Coronary artery (tissue), 2 donors: ENCODE data around the gene AFF2.

Experiments used
- DNase-seq: peaks from one replicate; pipeline ENCODE4 v3.0.0-alpha.2; 2017; ENCODE audit warnings: low spot score
- H3K27ac ChIP-seq, 2 donors: fragments of 200-600 bp; sonication (generic); one replicate each; pipeline ENCODE4 v1.5.1; 2016 to 2019
- H3K4me3 ChIP-seq: fragments of 200-600 bp; sonication (generic); 2 replicates; pipeline ENCODE4 v1.5.1; 2016; ENCODE audit warnings: mild to moderate bottlenecking, moderate library complexity
- TF ChIP-seq, protein P1 (sequence below): fragments of 200-600 bp; sonication (generic); IDR thresholded peaks from one replicate; pipeline ENCODE4 v1.5.1; 2019; ENCODE audit warnings: antibody characterized with exemption

AFF2 gene

DNA sequence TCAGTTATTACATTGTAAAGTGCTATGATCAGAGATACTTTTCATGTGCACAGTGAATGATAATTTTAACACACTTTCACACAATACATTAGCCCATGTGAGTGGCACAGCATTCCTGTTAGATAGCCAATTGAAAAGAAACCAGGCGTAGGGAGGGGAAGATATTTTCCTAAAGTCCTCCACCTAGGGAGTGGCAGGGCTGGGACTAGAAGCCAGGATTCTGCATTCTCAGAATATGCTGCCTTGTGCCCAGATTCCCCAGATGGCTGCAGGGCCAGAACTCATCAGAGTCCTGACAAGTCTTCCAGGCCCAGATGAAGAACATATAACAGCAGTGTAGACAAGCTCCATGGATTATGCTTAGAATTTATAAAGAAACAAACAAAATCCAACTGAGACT lies 350.2 kb downstream of the AFF2 start:
- no peak for DNase-seq

DNA sequence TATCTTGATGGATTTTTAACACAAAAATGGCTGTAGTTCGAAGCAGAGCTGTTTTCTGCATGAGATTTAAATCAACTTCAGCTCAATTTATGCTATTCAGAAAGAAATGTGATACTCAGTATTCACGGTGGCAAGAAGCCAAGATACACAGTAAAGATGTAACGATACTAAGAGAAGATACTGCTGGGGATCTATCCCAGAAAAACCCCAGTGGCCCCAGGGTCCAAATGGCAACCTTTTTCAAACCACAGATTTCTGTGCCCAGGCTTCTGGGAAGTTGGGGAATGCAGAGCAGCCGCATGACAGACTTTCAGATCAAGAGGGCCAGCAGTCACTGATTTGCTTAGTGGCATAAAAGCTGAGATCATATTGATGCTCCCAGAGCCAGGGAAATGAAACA lies 353.9 kb downstream of the AFF2 start:
- TF ChIP-seq, protein P1, sequence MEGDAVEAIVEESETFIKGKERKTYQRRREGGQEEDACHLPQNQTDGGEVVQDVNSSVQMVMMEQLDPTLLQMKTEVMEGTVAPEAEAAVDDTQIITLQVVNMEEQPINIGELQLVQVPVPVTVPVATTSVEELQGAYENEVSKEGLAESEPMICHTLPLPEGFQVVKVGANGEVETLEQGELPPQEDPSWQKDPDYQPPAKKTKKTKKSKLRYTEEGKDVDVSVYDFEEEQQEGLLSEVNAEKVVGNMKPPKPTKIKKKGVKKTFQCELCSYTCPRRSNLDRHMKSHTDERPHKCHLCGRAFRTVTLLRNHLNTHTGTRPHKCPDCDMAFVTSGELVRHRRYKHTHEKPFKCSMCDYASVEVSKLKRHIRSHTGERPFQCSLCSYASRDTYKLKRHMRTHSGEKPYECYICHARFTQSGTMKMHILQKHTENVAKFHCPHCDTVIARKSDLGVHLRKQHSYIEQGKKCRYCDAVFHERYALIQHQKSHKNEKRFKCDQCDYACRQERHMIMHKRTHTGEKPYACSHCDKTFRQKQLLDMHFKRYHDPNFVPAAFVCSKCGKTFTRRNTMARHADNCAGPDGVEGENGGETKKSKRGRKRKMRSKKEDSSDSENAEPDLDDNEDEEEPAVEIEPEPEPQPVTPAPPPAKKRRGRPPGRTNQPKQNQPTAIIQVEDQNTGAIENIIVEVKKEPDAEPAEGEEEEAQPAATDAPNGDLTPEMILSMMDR = no peak
- DNase-seq = no peak
- no peak overlapping the region for H3K4me3 ChIP-seq
- no peak overlapping the region for H3K27ac ChIP-seq

More for the DNA sequence above, 350.2 kb downstream of the AFF2 start:
- TF ChIP-seq, protein P1 = no peak
- Histone ChIP-seq H3K4me3 (no peak overlapping the region), H3K27ac (no peak overlapping the region)

DNA sequence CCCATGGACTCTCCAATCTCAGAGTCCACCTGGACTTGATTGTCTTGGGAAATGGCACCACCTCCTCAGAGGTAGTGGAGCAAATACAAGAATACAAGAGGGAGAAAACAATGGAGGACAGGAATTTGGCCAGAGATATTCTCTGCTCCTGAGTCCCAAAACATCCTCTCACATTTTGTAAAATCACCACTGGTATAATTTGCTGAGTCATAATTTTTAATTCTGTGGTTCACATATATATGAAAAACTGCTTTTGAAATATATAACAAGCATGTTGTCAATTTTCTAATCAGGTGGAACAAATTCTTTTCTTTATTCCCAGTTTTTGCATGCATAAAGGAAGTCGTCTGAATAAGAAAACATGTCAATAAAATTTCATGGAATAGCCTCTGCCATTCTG lies 356.1 kb downstream of the AFF2 start:
- DNase-seq = no peak
- TF ChIP-seq, protein P1 = no peak
- Histone ChIP-seq H3K4me3 (no peak overlapping the region), H3K27ac (no peak overlapping the region)

DNA sequence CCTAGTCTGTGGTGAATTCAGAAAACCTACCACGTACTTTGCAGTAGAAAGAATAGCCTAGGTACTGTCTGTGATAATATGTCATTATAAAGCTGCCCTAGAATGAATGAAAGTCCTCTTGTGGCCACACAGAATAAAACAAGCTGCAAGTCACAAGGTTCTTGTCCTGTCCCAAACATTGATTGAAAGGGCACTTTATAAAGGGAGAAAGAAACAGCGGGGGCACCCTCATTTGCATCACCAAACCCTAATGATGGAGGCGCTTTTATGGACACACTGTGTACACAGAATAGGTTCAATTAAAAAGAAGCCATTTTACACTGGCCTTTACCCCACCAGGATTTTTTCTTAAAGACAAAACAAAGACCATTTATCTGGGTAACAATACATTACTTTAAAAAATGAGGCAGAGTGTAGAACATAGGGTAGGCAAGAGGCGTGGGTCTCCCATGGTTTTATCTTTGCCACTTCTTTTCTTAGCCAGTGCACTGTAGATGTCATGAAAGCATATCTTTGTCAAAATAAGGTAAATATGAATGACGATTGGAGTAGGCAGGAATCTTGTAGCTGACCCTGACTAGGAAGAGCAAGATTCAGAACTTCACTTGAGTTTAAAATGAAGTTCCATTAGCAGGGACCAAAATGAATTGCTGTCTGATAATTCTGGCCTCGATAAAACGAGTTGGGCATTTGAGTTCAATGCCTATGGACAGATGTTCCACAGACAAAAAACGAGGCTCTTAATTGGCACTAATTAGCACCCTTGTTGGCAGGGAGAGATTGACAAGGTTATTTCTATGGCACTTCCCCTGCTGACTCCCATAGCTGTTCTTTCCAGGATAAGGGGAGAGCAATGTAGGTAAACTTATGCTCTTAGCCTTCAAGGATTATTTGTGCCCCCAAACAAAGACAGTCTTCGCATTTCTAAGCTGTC lies 365.1 kb downstream of the AFF2 start:
- no peak overlapping the region for H3K4me3 ChIP-seq
- DNase-seq = no peak
- no peak overlapping the region for H3K27ac ChIP-seq
- TF ChIP-seq, protein P1 = no peak

DNA sequence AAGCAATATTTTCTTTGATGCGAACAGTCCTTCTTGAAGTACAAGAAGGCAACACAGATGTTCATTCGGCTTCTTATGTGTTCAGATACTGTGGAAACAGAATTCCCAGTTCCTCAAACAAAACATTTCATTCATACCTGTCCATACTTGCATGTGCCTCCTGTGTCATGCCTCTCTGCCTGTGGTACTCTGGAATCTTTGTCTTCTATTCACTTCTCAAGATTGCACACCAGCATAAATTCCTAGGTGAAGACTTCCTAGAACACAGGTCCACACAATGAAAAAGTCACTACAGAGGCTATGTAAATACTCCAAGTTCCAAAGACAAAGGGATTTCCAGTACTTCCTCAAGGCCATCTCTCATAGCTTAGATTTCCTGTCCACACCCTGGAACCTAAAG lies 367.2 kb downstream of the AFF2 start:
- TF ChIP-seq, protein P1 = no peak
- Histone ChIP-seq H3K27ac (no peak overlapping the region), H3K4me3 (no peak overlapping the region)
- no peak for DNase-seq

DNA sequence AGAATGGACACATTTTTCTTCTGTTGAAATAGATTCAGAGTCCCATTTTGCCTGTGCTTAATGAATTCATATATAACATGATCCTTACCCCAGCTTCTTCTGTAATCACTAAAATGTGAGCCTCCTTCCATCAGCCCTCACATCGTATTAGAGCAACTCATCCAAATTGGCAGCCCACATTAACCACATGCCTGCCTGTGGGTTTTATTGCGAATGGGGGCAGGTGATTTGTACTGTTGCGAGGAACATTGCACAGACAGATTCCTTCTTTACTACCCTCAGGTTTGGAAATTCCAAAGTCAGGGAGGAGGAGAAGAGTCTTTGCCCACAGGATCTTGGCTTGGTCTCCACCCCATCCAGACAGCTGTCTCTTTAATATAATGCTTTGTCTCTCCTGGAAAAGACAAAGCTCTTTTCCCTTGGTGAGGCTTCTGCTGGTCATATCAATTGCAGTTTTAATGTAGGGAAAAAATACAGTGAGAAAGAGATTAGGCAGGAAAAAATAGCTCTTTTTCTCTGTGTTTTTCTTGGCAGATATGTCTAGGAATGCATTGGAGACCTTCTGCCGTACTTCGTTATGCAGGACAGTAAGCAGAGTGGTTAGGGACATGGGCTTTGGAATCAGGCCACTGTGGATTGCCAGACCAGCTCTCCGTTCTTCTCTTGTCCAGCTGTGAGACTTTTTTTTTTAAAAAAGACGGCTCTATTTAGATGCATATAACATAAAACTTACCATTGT lies 371.2 kb downstream of the AFF2 start:
- H3K4me3 ChIP-seq = no peak overlapping the region
- no peak for DNase-seq
- no peak overlapping the region for H3K27ac ChIP-seq
- TF ChIP-seq, protein P1 = no peak
